GM19193 (cell line): Measurements from ENCODE around the gene HS6ST1.

Source experiments
- POLR2A ChIP-seq: IDR thresholded peaks from 4 replicates; pipeline ENCODE4 v1.6.1; 2011; ENCODE audit not compliant: insufficient read depth, insufficient read length; ENCODE audit errors: extremely low read depth

Gene HS6ST1

GRCh38 chr2:128320192-128320905, 1.7 kb upstream of the HS6ST1 start:
- no peak for TF ChIP-seq POLR2A

- no peak for TF ChIP-seq POLR2A
Measured at GRCh38 chr2:128319631-128320191, 1.0 kb upstream of the HS6ST1 start.

- TF ChIP-seq POLR2A = no peak
Measured at GRCh38 chr2:128317181-128317898, 1.3 kb downstream of the HS6ST1 start.

GRCh38 chr2:128316777-128317180, 1.9 kb downstream of the HS6ST1 start:
- TF ChIP-seq POLR2A = no peak

- no peak for TF ChIP-seq POLR2A
Measured at GRCh38 chr2:128315829-128316776, 2.6 kb downstream of the HS6ST1 start.

GRCh38 chr2:128315122-128315828, 3.4 kb downstream of the HS6ST1 start:
- no peak for TF ChIP-seq POLR2A

GRCh38 chr2:128314348-128315121, 4.1 kb downstream of the HS6ST1 start:
- TF ChIP-seq POLR2A = no peak

GRCh38 chr2:128313931-128314347, 4.7 kb downstream of the HS6ST1 start:
- no peak for TF ChIP-seq POLR2A

GRCh38 chr2:128313091-128313836, 5.4 kb downstream of the HS6ST1 start:
- TF ChIP-seq POLR2A = no peak

- TF ChIP-seq POLR2A = no peak
Measured at GRCh38 chr2:128312411-128312810, 6.3 kb downstream of the HS6ST1 start.

- no peak for TF ChIP-seq POLR2A
Measured at GRCh38 chr2:128311755-128312341, 6.8 kb downstream of the HS6ST1 start.

GRCh38 chr2:128311216-128311754, 7.4 kb downstream of the HS6ST1 start:
- TF ChIP-seq POLR2A = no peak
